ENCODE data around the gene KCNMB2. TPM values are rescaled to one million over a fixed set of nuclear protein-coding genes. Genes with fewer than 3 reads are reported as not detected.

KCNMB2 gene
- total and polyA plus RNA-seq, 2 experiments from 2014 or later = 2.4 TPM; not detected in 1

DNA sequence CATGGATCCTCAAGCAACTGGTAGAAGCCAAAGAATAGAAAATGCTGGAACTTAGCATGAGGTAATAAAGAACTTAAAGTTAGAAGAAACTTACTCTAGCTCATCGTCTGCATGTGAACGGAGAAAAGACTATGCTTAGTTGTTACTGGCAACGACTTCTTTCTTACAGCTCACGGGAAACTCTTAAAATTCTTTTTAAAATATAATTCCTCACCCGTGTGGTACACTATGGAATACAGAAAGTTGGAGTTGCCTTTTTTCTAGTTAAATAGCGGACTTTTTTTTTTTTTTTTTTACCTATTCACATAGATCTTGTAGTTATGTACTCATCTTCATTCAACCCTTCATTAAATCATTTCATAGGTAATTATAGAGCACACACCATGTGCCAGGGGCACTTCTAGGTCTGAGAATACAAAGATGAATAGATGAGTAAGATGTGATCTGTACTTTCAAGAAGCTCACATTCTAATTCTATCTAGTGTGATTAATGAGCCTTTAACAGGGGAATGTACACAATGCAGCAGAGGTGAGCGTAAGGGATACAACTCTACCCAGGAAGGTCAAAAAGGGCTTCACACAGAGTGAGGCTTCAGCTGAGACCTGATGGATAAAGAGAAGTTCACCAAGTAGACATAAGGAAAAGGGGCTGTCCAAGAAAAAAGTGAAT, 18.4 kb upstream of the KCNMB2 start:
- Histone ChIP-seq H3K27me3 (peaks cover 3% of the 10 kb centered on the region), H3K36me3 (replicated peaks; ENCODE audit: insufficient read depth, low read depth) (no peaks in the 10 kb centered on the region), H2AFZ (no peak overlapping the region), H3K9me2 (replicated peaks; ENCODE audit: insufficient read depth) (no peaks in the 10 kb centered on the region), H3K27ac (no peak overlapping the region), H3K4me1 (ENCODE audit: insufficient read depth) (no peaks in the 10 kb centered on the region), H3K79me2 (no peaks in the 10 kb centered on the region), H3K4me3 (no peak overlapping the region), H3K9me3 (ENCODE audit: low read depth) (no peaks in the 10 kb centered on the region), H3K4me2 (no peak overlapping the region), H4K20me1 (ENCODE audit: insufficient read depth, poor library complexity, severe bottlenecking) (no peaks in the 10 kb centered on the region)
- no peak for DNase-seq (ENCODE audit: low spot score)
- TF ChIP-seq CTCF (IDR thresholded peaks at IDR 0.05; ENCODE audit: poor library complexity) (no peak), EZH2 (IDR thresholded peaks at IDR 0.05; ENCODE audit: borderline replicate concordance) (no peak), EZH2phosphoT487 (IDR thresholded peaks at IDR 0.05; ENCODE audit: low read depth, severe bottlenecking, unreplicated experiment) (no peak)
- WGBS (ENCODE audit: low lambda C conversion rate, missing lambda C conversion rate) = 95% methylated on average over 7 of the region's 7 CpGs

DNA sequence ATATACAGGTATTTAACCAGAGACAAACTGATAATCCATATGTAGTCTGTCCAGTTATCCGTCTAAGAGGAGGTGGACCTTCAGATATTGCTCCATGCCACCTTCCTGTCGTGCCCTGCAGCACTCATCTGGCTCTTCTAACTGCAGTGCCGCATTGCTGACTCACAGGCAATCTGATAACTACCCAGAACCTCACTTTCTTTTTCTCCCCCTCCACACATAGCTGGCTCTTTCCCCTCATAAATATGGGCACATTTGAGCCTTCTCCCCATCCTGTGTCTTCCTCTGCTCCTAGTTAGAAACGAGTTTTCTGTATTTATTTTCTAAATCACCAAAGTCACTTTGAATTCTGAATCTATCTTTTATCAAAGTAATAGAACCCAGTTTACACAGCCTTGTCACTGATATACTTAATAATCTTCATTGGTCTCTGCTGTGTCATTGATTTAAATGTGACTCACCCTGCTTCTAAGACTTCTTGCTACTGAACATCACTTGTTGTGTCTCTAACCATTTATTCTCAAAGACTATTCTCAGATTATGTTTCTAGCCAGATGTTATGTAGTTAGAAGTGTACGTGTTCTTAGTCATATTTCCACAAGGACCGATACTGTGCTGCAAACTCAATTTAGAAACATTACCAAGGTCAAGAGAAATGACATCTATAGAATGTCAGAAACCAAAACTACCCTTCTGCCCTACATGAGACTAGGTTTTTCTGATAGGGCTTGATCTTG, 17.4 kb upstream of the KCNMB2 start:
- Histone ChIP-seq H3K4me2 (no peak overlapping the region), H4K20me1 (ENCODE audit: insufficient read depth, poor library complexity, severe bottlenecking) (no peaks in the 10 kb centered on the region), H3K79me2 (no peaks in the 10 kb centered on the region), H3K9me3 (ENCODE audit: low read depth) (no peaks in the 10 kb centered on the region), H3K27ac (no peak overlapping the region), H3K36me3 (replicated peaks; ENCODE audit: insufficient read depth, low read depth) (no peaks in the 10 kb centered on the region), H2AFZ (no peak overlapping the region), H3K27me3 (peaks cover 3% of the 10 kb centered on the region), H3K4me3 (no peak overlapping the region), H3K4me1 (ENCODE audit: insufficient read depth) (no peaks in the 10 kb centered on the region), H3K9me2 (replicated peaks; ENCODE audit: insufficient read depth) (no peaks in the 10 kb centered on the region)
- no peak for DNase-seq (ENCODE audit: low spot score)
- TF ChIP-seq EZH2phosphoT487 (IDR thresholded peaks at IDR 0.05; ENCODE audit: low read depth, severe bottlenecking, unreplicated experiment) (no peak), EZH2 (IDR thresholded peaks at IDR 0.05; ENCODE audit: borderline replicate concordance) (no peak), CTCF (IDR thresholded peaks at IDR 0.05; ENCODE audit: poor library complexity) (no peak)
- WGBS (ENCODE audit: low lambda C conversion rate, missing lambda C conversion rate) = 78% methylated on average over 6 of the region's 6 CpGs

- Histone ChIP-seq H3K4me1 (ENCODE audit: insufficient read depth) (no peaks in the 10 kb centered on the region), H4K20me1 (ENCODE audit: insufficient read depth, poor library complexity, severe bottlenecking) (no peaks in the 10 kb centered on the region), H3K9me3 (ENCODE audit: low read depth) (no peaks in the 10 kb centered on the region), H3K4me2 (no peak overlapping the region), H3K36me3 (replicated peaks; ENCODE audit: insufficient read depth, low read depth) (no peaks in the 10 kb centered on the region), H3K27me3 (peaks cover 3% of the 10 kb centered on the region), H2AFZ (no peak overlapping the region), H3K9me2 (replicated peaks; ENCODE audit: insufficient read depth) (no peaks in the 10 kb centered on the region), H3K27ac (no peak overlapping the region), H3K79me2 (no peaks in the 10 kb centered on the region), H3K4me3 (no peak overlapping the region)
- 95% methylated on average over 3 of the region's 3 CpGs for WGBS (ENCODE audit: low lambda C conversion rate, missing lambda C conversion rate)
- no peak for TF ChIP-seq EZH2phosphoT487 (IDR thresholded peaks at IDR 0.05; ENCODE audit: low read depth, severe bottlenecking, unreplicated experiment)
- no peak for TF ChIP-seq CTCF (IDR thresholded peaks at IDR 0.05; ENCODE audit: poor library complexity)
- TF ChIP-seq EZH2 (IDR thresholded peaks at IDR 0.05; ENCODE audit: borderline replicate concordance) = no peak
- no peak for DNase-seq (ENCODE audit: low spot score)
Observed at GRCh38 chr3:178519701-178520100, 16.5 kb upstream of the KCNMB2 start.

Data from hepatocyte (in vitro differentiated cells).